Stomach (tissue), 9 donors: ENCODE data around the gene SNX6. TPM values are rescaled to one million over a fixed set of nuclear protein-coding genes. Genes with fewer than 3 reads are reported as not detected.
"Not testable (repeated sequence)": the region's sequence is repeated elsewhere in the genome, so short reads cannot be mapped to it uniquely, and the experiment has no call there.

Source experiments
- DNase-seq, 2 donors: peaks; one replicate each; pipeline versions ENCODE4 v3.0.0 to v3.0.0-alpha.2; 2013 to 2019
- H3K27ac ChIP-seq, 5 donors: fragments of 200-600 bp in 4 of 5; sonication (generic) in 4 of 5; one replicate each; pipeline ENCODE4 v1.5.1; 2013 to 2019; ENCODE audit warnings: mild to moderate bottlenecking in 1 of 5, moderate library complexity in 1 of 5
- H3K27me3 ChIP-seq, 3 donors: fragments of 200-600 bp; sonication (generic); one replicate each; pipeline ENCODE4 v1.5.1; 2017 to 2019; ENCODE audit warnings: mixed run types in 1 of 3
- H3K36me3 ChIP-seq, 4 donors: fragments of 200-600 bp; sonication (generic); 1 replicate in 3 of 4; 2 replicates in 1 of 4; pipeline ENCODE4 v1.5.1; 2016 to 2019
- H3K4me1 ChIP-seq, 4 donors: fragments of 200-600 bp; sonication (generic); one replicate each; pipeline ENCODE4 v1.5.1; 2016 to 2019
- H3K4me3 ChIP-seq, 4 donors: fragments of 200-600 bp; sonication (generic) in 3 of 4; one replicate each; pipeline ENCODE4 v1.5.1; 2016 to 2019; ENCODE audit warnings: mild to moderate bottlenecking in 1 of 4
- H3K9me3 ChIP-seq, 4 donors: fragments of 200-600 bp; sonication (generic); one replicate each; pipeline ENCODE4 v1.5.1; 2016 to 2019
- EP300 ChIP-seq: sonication (generic); formaldehyde crosslinking; IDR thresholded peaks from one replicate; pipeline ENCODE4 v1.6.1; 2017; ENCODE audit warnings: antibody characterized with exemption
- POLR2A ChIP-seq, 4 donors: fragments of 450-650 bp; IDR thresholded peaks; one replicate each; pipeline ENCODE4 v1.6.1; 2016; ENCODE audit warnings: antibody characterized with exemption in 4 of 4, control low read depth in 2 of 4, mild to moderate bottlenecking in 1 of 4, moderate library complexity in 1 of 4
- POLR2AphosphoS5 ChIP-seq, 3 donors: sonication (generic); formaldehyde crosslinking; IDR thresholded peaks; one replicate each; pipeline ENCODE4 v1.6.1; 2016; ENCODE audit warnings: antibody characterized with exemption in 3 of 3
- WGBS, 5 donors: extraction: QIAGEN DNeasy Blood & Tissue Kit in 3 of 5; methylation state at CpG; one replicate each; pipeline versions ENCODE4 v1.1.5 to v1.1.7; 2013 to 2018; 5-methylcytosine and 5-hydroxymethylcytosine counted together
- intact Hi-C: fragments of 100-400 bp; cut with DNase I; formaldehyde crosslinking; loops from one replicate; pipeline ENCODE4 v1.15.1; 2023; ENCODE audit warnings: low total_unique reads
- polyA plus RNA-seq, 3 donors: library from polyadenylated mRNA; stranded (reverse); fragments of 200-250 nt; gene quantifications; one replicate each; pipeline ENCODE4 v1.2.3, GENCODE V29; 2013
- total RNA-seq, 5 donors: library from RNA; depleted of rRNA; stranded (reverse); fragments of >200 nt; gene quantifications; one replicate each; pipeline versions ENCODE4 v1.1.0 to v1.2.3, GENCODE V29; 2014 to 2016
- TF ChIP-seq, protein P1 (sequence below), 7 experiments: fragments of 450-650 bp in 4 of 7; fragments of 200-600 bp in 3 of 7; sonication (generic) in 3 of 7; IDR thresholded peaks; one replicate each; pipeline ENCODE4 v1.5.1; 2016 to 2019; ENCODE audit warnings: antibody characterized with exemption in 7 of 7, control low read depth in 2 of 7, mild to moderate bottlenecking in 1 of 7
- donor health status: healthy with polysubstance abuse.
- donor health status: Bipolar disorder and iron deficiency.
- donor health status: healthy.

The SNX6 gene
- total and polyA plus RNA-seq, 8 donors: 23.7 to 124 (median 45.2) TPM

DNA sequence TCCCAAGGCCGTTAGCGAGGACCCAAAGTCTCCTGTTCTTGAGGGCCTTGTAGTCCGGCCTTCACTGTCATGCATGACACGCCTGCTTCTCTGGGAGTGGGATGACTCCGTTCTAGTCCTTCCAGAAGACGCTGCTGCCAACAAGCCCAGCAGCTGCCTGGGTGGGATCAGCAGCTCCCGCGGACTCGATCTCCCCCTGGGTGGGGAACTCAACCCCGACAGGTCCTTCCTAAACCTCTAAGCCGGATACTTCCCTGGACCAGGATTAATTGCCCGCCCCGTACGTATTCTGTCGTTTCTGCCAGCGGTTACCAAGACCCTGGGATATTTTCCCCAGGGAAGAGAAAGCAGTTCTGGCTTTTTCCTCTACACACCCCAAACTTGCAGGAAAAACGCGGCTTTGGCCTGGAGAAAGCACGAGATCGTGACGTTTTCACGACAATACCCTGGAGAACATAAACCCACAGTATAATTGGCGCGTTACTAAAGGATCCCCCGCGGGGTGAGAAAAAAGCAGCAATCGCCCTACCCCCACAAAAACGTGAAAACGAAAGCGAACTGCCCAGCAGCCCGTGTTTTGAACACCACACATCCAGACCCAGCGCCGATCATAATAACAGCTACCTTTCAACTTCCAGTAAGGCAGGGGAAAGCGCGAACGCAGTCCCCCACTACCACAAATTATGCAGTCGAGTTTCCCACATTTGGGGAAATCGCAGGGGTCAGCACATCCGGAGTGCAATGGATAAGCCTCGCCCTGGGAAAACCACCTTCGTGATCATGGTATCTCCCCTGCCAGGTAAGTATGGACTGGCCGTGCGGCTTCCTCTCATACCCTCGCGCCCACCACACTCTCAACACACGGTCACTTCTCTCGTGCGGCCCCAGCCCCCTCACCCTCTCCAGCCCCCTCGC lies 74.1 kb downstream of the SNX6 start:
- H3K36me3 ChIP-seq, H3K27ac ChIP-seq, H3K4me3 ChIP-seq, H3K27me3 ChIP-seq, intact Hi-C loops, DNase-seq, H3K9me3 ChIP-seq: not testable (repeated sequence)
- H3K4me1 ChIP-seq: peaks cover 5 to 16% (median 12%) of the 10 kb centered on the region in 4 donors
- no CpG with 5 or more reads among the region's 49 CpGs for WGBS, 5 donors

DNA sequence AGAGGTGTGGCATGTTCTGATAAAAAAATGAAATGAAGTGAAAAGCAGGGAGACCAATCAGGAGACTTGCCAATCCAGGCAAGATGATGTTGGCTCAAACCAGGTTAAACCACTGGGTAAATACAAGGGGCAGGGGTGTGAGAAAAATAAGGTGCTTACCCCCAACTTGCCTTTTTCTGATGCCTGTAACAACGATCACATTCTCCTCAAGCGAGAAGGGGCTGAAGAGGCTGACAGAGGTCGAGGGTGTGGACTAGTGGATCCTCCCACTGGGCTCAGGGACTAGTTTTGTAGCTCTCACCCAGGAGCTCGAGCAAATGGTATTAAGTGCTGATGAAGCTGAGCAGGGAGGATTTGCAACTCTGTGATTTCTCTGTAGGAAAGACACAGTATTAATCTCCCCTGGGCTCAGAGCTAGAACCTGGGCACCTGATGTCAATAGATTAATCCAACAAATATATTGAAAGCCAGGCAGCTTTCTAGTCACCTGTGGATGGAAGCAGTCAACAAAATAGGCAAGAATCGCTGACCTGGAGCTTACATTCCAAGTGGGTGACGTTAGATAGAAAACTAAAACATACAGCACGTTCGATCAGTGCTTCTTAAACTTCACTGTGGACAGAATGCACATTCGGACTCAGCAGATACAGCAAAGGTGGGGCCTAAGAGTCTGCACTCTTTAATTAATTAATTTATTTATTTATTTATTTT lies 75.3 kb downstream of the SNX6 start:
- Histone ChIP-seq H3K27me3 (no peaks in the 10 kb centered on the region), H3K4me1 (peaks cover 5 to 16% (median 12%) of the 10 kb centered on the region in 4 donors), H3K9me3 (no peaks in the 10 kb centered on the region), H3K4me3 (peak overlapping the region in 3 of 4 donors; percentile 1 to 16 (median 8)), H3K27ac (peak overlapping the region; percentile 66 to 83 (median 72)), H3K36me3 (no peaks in the 10 kb centered on the region)
- 22 to 35% (median 29%) methylated on average over 9 of the region's 9 CpGs for WGBS, 5 donors
- TF ChIP-seq EP300 (no peak), POLR2A (IDR thresholded peaks at IDR 0.05) (no peak), POLR2AphosphoS5 (IDR thresholded peaks at IDR 0.05) (no peak)
- TF ChIP-seq, protein P1, sequence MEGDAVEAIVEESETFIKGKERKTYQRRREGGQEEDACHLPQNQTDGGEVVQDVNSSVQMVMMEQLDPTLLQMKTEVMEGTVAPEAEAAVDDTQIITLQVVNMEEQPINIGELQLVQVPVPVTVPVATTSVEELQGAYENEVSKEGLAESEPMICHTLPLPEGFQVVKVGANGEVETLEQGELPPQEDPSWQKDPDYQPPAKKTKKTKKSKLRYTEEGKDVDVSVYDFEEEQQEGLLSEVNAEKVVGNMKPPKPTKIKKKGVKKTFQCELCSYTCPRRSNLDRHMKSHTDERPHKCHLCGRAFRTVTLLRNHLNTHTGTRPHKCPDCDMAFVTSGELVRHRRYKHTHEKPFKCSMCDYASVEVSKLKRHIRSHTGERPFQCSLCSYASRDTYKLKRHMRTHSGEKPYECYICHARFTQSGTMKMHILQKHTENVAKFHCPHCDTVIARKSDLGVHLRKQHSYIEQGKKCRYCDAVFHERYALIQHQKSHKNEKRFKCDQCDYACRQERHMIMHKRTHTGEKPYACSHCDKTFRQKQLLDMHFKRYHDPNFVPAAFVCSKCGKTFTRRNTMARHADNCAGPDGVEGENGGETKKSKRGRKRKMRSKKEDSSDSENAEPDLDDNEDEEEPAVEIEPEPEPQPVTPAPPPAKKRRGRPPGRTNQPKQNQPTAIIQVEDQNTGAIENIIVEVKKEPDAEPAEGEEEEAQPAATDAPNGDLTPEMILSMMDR (IDR thresholded peaks at IDR 0.05): no peak
- intact Hi-C loops: no loop called here
- peak; percentile 24 to 59 for DNase-seq

DNA sequence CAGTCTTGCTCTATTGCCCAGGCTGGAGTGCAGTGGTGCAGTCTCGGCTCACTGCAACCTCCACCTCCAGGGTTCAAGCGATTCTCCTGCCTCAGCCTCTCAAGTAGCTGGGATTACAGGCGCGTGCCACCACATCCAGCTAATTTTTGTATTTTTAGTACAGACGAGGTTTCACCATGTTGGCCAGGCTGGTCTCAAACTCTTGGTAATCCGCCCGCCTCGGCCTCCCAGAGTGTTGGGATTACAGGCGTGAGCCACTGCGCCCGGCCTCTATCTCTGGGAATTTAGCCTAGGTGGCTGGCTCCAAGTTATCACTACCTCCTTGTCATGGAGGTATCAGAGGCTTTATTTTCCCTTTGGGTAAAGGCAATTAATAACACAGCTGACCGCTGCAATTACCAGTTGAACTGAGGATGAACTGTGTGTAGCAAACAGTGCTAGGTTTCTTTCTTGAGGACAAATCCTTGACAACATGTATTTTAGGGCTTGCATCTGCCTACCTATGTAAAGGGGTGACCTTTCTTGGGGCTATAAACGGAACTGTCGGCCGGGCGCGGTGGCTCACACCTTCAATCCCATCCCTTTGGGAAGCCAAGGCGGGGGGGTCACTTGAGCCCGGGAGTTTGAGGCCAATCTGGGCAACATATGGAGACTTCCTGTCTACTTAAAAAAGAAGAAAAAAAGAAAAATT lies 80.5 kb downstream of the SNX6 start:
- peak in 1 of 2 donors; percentile 22 for DNase-seq
- H3K4me3 ChIP-seq, H3K9me3 ChIP-seq, intact Hi-C loops, H3K27me3 ChIP-seq, H3K36me3 ChIP-seq: not testable (repeated sequence)
- 87 to 91% (median 89%) methylated on average over 19 of the region's 19 CpGs for WGBS, 5 donors
- Histone ChIP-seq H3K27ac (peak overlapping the region in 2 of 5 donors; percentile 52 to 77), H3K4me1 (peaks cover 3 to 14% (median 7%) of the 10 kb centered on the region in 4 donors)

DNA sequence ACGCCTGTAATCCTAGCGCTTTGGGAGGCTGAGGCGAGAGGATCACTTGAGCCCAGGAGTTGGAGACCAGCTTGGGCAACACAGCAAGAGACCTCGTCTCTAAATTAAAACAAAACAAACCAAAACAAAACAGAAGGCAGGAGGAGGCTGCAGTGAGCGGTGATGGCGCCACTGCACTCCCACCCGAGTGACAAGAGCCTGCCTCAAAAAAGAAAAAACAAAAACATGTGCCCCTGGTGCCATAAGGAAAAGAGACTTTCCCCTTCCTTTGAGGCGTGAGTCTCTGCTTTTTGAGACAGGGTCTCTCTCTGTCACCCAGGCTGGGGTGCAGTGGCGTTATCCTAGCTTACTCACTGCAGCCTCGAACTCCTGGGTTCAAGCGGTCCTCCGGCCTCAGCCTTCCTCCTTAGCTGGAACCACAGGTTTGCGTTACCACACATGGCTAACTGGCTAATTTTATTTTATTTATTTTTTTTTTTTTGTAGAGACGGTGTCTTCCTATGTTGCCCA lies 81.4 kb downstream of the SNX6 start:
- Histone ChIP-seq H3K9me3 (no peaks in the 10 kb centered on the region), H3K4me3 (no peak overlapping the region), H3K27me3 (no peaks in the 10 kb centered on the region), H3K27ac (peak overlapping the region in 4 of 5 donors; percentile 31 to 77 (median 46)), H3K4me1 (peaks cover 0 to 5% (median under 1%) of the 10 kb centered on the region in 4 donors), H3K36me3 (no peaks in the 10 kb centered on the region)
- intact Hi-C loops: no loop called here
- WGBS, 5 donors: 84 to 94% (median 87%) methylated on average over 14 of the region's 14 CpGs
- no peak for TF ChIP-seq EP300
- TF ChIP-seq, protein P1 (IDR thresholded peaks at IDR 0.05): no peak
- TF ChIP-seq POLR2A (IDR thresholded peaks at IDR 0.05): no peak
- no peak for TF ChIP-seq POLR2AphosphoS5 (IDR thresholded peaks at IDR 0.05)
- DNase-seq: no peak

DNA sequence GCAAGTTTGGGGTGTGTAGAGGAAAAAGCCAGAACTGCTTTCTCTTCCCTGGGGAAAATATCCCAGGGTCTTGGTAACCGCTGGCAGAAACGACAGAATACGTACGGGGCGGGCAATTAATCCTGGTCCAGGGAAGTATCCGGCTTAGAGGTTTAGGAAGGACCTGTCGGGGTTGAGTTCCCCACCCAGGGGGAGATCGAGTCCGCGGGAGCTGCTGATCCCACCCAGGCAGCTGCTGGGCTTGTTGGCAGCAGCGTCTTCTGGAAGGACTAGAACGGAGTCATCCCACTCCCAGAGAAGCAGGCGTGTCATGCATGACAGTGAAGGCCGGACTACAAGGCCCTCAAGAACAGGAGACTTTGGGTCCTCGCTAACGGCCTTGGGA lies 82.8 kb downstream of the SNX6 start:
- H3K27ac ChIP-seq, H3K9me3 ChIP-seq, intact Hi-C loops: not testable (repeated sequence)

DNA sequence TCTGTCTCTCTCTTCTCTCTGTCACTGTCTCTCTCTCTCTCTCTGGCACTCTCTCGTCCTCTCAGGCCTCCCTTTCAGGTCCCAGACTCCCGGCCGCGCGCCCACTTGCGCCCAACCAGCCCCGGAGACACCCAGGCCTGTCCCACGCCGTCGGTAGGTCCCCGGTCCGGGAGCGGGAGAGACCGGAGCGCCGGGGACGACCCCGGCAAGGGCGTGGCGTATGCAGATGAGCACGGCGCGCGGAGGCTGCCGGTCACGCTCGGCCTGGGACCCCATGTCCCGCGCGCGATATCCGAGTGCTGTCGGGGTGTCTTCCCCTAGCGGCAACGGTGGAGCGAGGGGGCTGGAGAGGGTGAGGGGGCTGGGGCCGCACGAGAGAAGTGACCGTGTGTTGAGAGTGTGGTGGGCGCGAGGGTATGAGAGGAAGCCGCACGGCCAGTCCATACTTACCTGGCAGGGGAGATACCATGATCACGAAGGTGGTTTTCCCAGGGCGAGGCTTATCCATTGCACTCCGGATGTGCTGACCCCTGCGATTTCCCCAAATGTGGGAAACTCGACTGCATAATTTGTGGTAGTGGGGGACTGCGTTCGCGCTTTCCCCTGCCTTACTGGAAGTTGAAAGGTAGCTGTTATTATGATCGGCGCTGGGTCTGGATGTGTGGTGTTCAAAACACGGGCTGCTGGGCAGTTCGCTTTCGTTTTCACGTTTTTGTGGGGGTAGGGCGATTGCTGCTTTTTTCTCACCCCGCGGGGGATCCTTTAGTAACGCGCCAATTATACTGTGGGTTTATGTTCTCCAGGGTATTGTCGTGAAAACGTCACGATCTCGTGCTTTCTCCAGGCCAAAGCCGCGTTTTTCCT lies 83.4 kb downstream of the SNX6 start:
- H3K36me3 ChIP-seq, intact Hi-C loops, H3K9me3 ChIP-seq, H3K27me3 ChIP-seq, H3K4me3 ChIP-seq, H3K4me1 ChIP-seq, DNase-seq, H3K27ac ChIP-seq: not testable (repeated sequence)
- WGBS, 5 donors: no CpG with 5 or more reads among the region's 68 CpGs

More for the DNA sequence above, 82.8 kb downstream of the SNX6 start:
- not testable (repeated sequence) for H3K36me3 ChIP-seq, H3K27me3 ChIP-seq, DNase-seq, H3K4me1 ChIP-seq, H3K4me3 ChIP-seq
- no CpG with 5 or more reads among the region's 16 CpGs for WGBS, 5 donors

DNA sequence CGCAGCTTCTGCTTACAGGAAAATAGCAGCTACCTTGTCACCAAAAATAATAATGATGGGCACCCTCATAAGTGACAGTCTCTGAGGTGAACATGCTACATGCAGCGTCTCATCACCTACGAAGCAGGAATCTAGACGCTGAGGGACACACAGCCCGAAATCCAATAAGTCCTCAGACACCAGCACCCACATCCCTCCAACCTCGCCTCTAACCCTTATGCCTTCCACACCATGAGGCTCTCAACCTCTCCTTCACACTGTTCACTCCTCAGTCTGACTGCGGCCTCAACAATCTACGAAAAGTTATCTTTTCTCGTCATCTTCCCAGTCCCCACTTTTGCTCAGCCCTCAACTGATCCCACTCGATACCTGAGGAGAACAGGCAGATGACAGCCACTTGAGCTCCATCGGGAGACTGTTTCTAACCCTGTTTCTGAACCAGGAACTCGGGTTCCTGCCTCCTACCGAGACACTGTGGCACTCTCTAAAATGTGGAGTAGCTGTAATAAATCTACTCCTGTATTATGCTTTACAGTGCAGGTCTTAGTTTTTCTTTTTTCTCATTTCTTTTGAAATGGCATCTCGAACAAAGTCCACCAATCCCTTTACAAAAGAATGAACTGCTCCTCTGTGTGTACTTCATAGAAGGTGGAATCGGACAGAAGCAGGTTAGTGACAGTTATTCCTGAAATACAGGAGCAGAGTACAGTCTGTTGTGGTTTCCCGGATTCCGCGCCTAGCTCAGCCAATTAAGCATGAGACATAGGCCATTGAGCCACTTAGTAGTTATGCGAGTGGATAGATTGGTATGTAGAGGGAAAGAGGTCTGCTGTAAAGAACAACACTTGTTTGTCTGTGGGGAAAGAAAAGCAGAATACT lies 89.5 kb downstream of the SNX6 start:
- peak overlapping the region; percentile 64 to 95 (median 86) for H3K4me3 ChIP-seq
- H3K27ac ChIP-seq: peak overlapping the region; percentile 88 to 99 (median 98)
- H3K27me3 ChIP-seq, intact Hi-C loops, DNase-seq, H3K9me3 ChIP-seq: not testable (repeated sequence)
- peaks cover 18 to 38% (median 29%) of the 10 kb centered on the region in 4 donors for H3K4me1 ChIP-seq
- H3K36me3 ChIP-seq: peaks cover 3 to 20% (median 16%) of the 10 kb centered on the region in 4 donors
- 83 to 90% (median 85%) methylated on average over 13 to 15 of the region's 19 CpGs for WGBS, 5 donors
